HEK293 (cell line): ENCODE data around the gene RTN4RL2.
A peak's percentile ranks its signal among the peaks of the same experiment; 100 is the strongest.

ENCODE experiments used
- CTCF ChIP-seq: fragments of 450-650 bp; formaldehyde crosslinking; IDR thresholded peaks from 2 replicates; pipeline ENCODE4 v1.5.1; 2016; ENCODE audit warnings: missing biosample characterization, missing genetic modification characterization
- GFI1B ChIP-seq: fragments of 450-650 bp; formaldehyde crosslinking; IDR thresholded peaks from 2 replicates; pipeline ENCODE4 v1.5.1; 2016; ENCODE audit warnings: missing biosample characterization, missing genetic modification characterization
- GLI2 ChIP-seq: fragments of 450-650 bp; formaldehyde crosslinking; IDR thresholded peaks from 2 replicates; pipeline ENCODE4; 2017; ENCODE audit warnings: missing biosample characterization, missing genetic modification characterization, low read depth, borderline replicate concordance
- PBX3 ChIP-seq: sonication (generic); formaldehyde crosslinking; IDR thresholded peaks from 2 replicates; pipeline ENCODE4 v1.8.1; 2022; ENCODE audit warnings: mild to moderate bottlenecking, moderate library complexity, missing genetic modification reagents
- PRDM10 ChIP-seq: fragments of 450-650 bp; formaldehyde crosslinking; IDR thresholded peaks from 2 replicates; pipeline ENCODE4 v1.5.1; 2016; ENCODE audit warnings: missing biosample characterization, missing genetic modification characterization
- PRDM2 ChIP-seq: fragments of 450-650 bp; formaldehyde crosslinking; IDR thresholded peaks from 2 replicates; pipeline ENCODE4 v1.5.1; 2016; ENCODE audit warnings: missing biosample characterization, missing genetic modification characterization, borderline replicate concordance
- PRDM4 ChIP-seq: fragments of 450-650 bp; formaldehyde crosslinking; IDR thresholded peaks from 2 replicates; pipeline ENCODE4 v1.5.1; 2017; ENCODE audit warnings: missing biosample characterization, missing genetic modification characterization
- ZBTB10 ChIP-seq: fragments of 450-650 bp; formaldehyde crosslinking; IDR thresholded peaks from 2 replicates; pipeline ENCODE4 v1.5.1; 2016; ENCODE audit warnings: missing biosample characterization, missing genetic modification characterization
- ZBTB20 ChIP-seq: fragments of 450-650 bp; formaldehyde crosslinking; IDR thresholded peaks from 2 replicates; pipeline ENCODE4 v1.5.1; 2016; ENCODE audit warnings: missing biosample characterization, missing genetic modification characterization
- ZBTB44 ChIP-seq: fragments of 450-650 bp; IDR thresholded peaks from 2 replicates; pipeline ENCODE4 v1.5.1; 2018; ENCODE audit warnings: missing biosample characterization, mild to moderate bottlenecking, missing genetic modification characterization
- ZIC2 ChIP-seq: fragments of 450-650 bp; formaldehyde crosslinking; IDR thresholded peaks from 2 replicates; pipeline ENCODE4 v1.5.1; 2016; ENCODE audit warnings: missing biosample characterization, missing genetic modification characterization
- ZNF16 ChIP-seq: fragments of 450-650 bp; formaldehyde crosslinking; IDR thresholded peaks from 2 replicates; pipeline ENCODE4 v1.5.1; 2016; ENCODE audit warnings: low read depth, missing biosample characterization, missing genetic modification characterization
- ZNF223 ChIP-seq: fragments of 450-650 bp; formaldehyde crosslinking; IDR thresholded peaks from 2 replicates; pipeline ENCODE4 v1.5.1; 2016; ENCODE audit warnings: missing biosample characterization, missing genetic modification characterization
- ZNF514 ChIP-seq: fragments of 450-650 bp; formaldehyde crosslinking; IDR thresholded peaks from 2 replicates; pipeline ENCODE4 v1.5.1; 2016; ENCODE audit warnings: missing biosample characterization, missing genetic modification characterization
- ZNF529 ChIP-seq: fragments of 450-650 bp; formaldehyde crosslinking; IDR thresholded peaks from 2 replicates; pipeline ENCODE4 v1.5.1; 2017; ENCODE audit warnings: missing genetic modification characterization, missing biosample characterization; ENCODE audit not compliant: insufficient replicate concordance
- ZNF785 ChIP-seq: fragments of 450-650 bp; formaldehyde crosslinking; IDR thresholded peaks from 2 replicates; pipeline ENCODE4 v1.5.1; 2016; ENCODE audit warnings: missing biosample characterization, missing genetic modification characterization
- ZNF791 ChIP-seq: fragments of 450-650 bp; formaldehyde crosslinking; IDR thresholded peaks from 2 replicates; pipeline ENCODE4 v1.5.1; 2016; ENCODE audit warnings: missing biosample characterization, missing genetic modification characterization

RTN4RL2 gene

GRCh38 chr11:57493507-57494503 is 33.5 kb downstream of the RTN4RL2 start (continued):
- TF ChIP-seq ZBTB10 (tag by site-specific recombination) (0 out of 2 replicates have a peak, but pooled peaks have one; percentile 16), ZNF514 (tag by site-specific recombination) (no peak), GFI1B (tag by site-specific recombination) (no peak), PRDM2 (no peak), ZIC2 (tag by site-specific recombination) (peak; percentile 47), CTCF (tag by site-specific recombination) (0 out of 2 replicates have a peak, but pooled peaks have one; percentile 18), PBX3 (CRISPR knock-in tag) (no peak), ZNF529 (tag by site-specific recombination) (no peak), ZBTB20 (tag by site-specific recombination) (peak; percentile 65), PRDM10 (0 out of 2 replicates have a peak, but pooled peaks have one; percentile 14), GLI2 (no peak), ZNF223 (tag by site-specific recombination) (no peak), ZNF791 (tag by site-specific recombination) (no peak), ZBTB44 (tag by site-specific recombination) (peak; percentile 70; the same call in 1 of the 2 replicates), PRDM4 (peak; percentile 69; the same call in 1 of the 2 replicates), ZNF785 (no peak), ZNF16 (tag by site-specific recombination) (no peak)
